SKM-1 (cell line): ENCODE measurements around the gene TACC2.

ENCODE experiments used
- DNase-seq: peaks from one replicate; lab custom pipeline; 2025; ENCODE audit not compliant: unreplicated experiment; lab: John Stamatoyannopoulos, UW

The TACC2 gene

GRCh38 chr10:122029499-122030199 lies 40.7 kb downstream of the TACC2 start:
- DNase-seq, result no peak

- no peak for DNase-seq
Measured at GRCh38 chr10:122030200-122030552, 41.2 kb downstream of the TACC2 start.

GRCh38 chr10:122033224-122033926 lies 44.4 kb downstream of the TACC2 start:
- no peak for DNase-seq

GRCh38 chr10:122034149-122034756 lies 45.3 kb downstream of the TACC2 start:
- DNase-seq, result no peak

- DNase-seq, result no peak
Measured at GRCh38 chr10:122040786-122041185, 51.8 kb downstream of the TACC2 start.

- no peak for DNase-seq
Measured at GRCh38 chr10:122042836-122043235, 53.9 kb downstream of the TACC2 start.

GRCh38 chr10:122044045-122044661 lies 55.2 kb downstream of the TACC2 start:
- no peak for DNase-seq

GRCh38 chr10:122044713-122045112 lies 55.8 kb downstream of the TACC2 start:
- no peak for DNase-seq

GRCh38 chr10:122045212-122045611 lies 56.2 kb downstream of the TACC2 start:
- DNase-seq, result no peak

GRCh38 chr10:122047560-122047959 lies 58.6 kb downstream of the TACC2 start:
- no peak for DNase-seq

- no peak for DNase-seq
Measured at GRCh38 chr10:122049076-122049475, 60.1 kb downstream of the TACC2 start.

GRCh38 chr10:122050311-122050710 lies 61.3 kb downstream of the TACC2 start:
- no peak for DNase-seq

GRCh38 chr10:122050811-122051210 lies 61.8 kb downstream of the TACC2 start:
- no peak for DNase-seq

- no peak for DNase-seq
Measured at GRCh38 chr10:122051609-122052385, 62.8 kb downstream of the TACC2 start.

GRCh38 chr10:122052701-122053100 lies 63.7 kb downstream of the TACC2 start:
- DNase-seq, result no peak

- DNase-seq, result no peak
Measured at GRCh38 chr10:122053314-122053713, 64.4 kb downstream of the TACC2 start.

- no peak for DNase-seq
Measured at GRCh38 chr10:122054048-122055025, 65.4 kb downstream of the TACC2 start.

GRCh38 chr10:122055252-122055651 lies 66.3 kb downstream of the TACC2 start:
- no peak for DNase-seq

GRCh38 chr10:122056431-122057094 lies 67.6 kb downstream of the TACC2 start:
- no peak for DNase-seq
